H1 (cell line): ENCODE data around the gene MAPRE3.

Experiments
- BCL11A ChIP-seq, 2 experiments: IDR thresholded peaks; one replicate each; pipeline ENCODE4 v1.6.1; 2011; ENCODE audit warnings: low read depth in 2 of 2, low read length in 2 of 2, mild to moderate bottlenecking in 2 of 2
- CREB1 ChIP-seq: IDR thresholded peaks from 2 replicates; pipeline ENCODE4 v1.6.1; 2012; ENCODE audit warnings: inconsistent platforms
- CTCF ChIP-seq, 3 experiments: IDR thresholded peaks; 1 replicate in 2 of 3; 2 replicates in 1 of 3; pipeline versions ENCODE4 v1.5.1 to v1.6.1; 2011; ENCODE audit warnings: low read length in 3 of 3, mild to moderate bottlenecking in 3 of 3, inconsistent platforms in 2 of 3, low read depth in 1 of 3, moderate library complexity in 1 of 3; ENCODE audit not compliant: insufficient read depth in 1 of 3; ENCODE audit errors: control extremely low read depth in 1 of 3
- EP300 ChIP-seq, 2 experiments: IDR thresholded peaks; 1 replicate in 1 of 2; 2 replicates in 1 of 2; pipeline ENCODE4 v1.6.1; 2011 to 2012; ENCODE audit warnings: low read depth in 2 of 2, low read length in 2 of 2, mild to moderate bottlenecking in 2 of 2, borderline replicate concordance in 1 of 2, inconsistent platforms in 1 of 2, moderate library complexity in 1 of 2
- EZH2 ChIP-seq: fragments of 200-600 bp; sonication (generic); IDR thresholded peaks from 2 replicates; pipeline ENCODE4 v1.7.1; 2012; ENCODE audit warnings: low read depth, mild to moderate bottlenecking, moderate library complexity, low read length, inconsistent platforms; ENCODE audit not compliant: severe bottlenecking
- GABPA ChIP-seq: IDR thresholded peaks from 2 replicates; pipeline ENCODE4 v1.6.1; 2011; ENCODE audit warnings: mild to moderate bottlenecking, low read length, moderate library complexity, borderline replicate concordance; ENCODE audit not compliant: insufficient read depth
- KDM1A ChIP-seq: fragments of 200-600, 300-600 bp; sonication (generic); IDR thresholded peaks from 2 replicates; pipeline ENCODE4 v1.7.1; 2016; ENCODE audit warnings: mild to moderate bottlenecking, low read length, borderline replicate concordance
- MAX ChIP-seq: IDR thresholded peaks from 2 replicates; pipeline ENCODE4 v1.6.1; 2012; ENCODE audit warnings: inconsistent platforms
- RAD21 ChIP-seq, 2 experiments: IDR thresholded peaks in 1 of 2; conservative IDR thresholded peaks in 1 of 2; 2 replicates each; pipeline ENCODE4 v1.6.1; 2011; ENCODE audit warnings: low read depth in 2 of 2, low read length in 2 of 2, improper control_type of control experiment in 1 of 2, inconsistent platforms in 1 of 2, mild to moderate bottlenecking in 1 of 2, moderate library complexity in 1 of 2
- SIX5 ChIP-seq: IDR thresholded peaks from 2 replicates; pipeline ENCODE4 v1.6.1; 2011; ENCODE audit warnings: mild to moderate bottlenecking, low read depth, low read length
- SP1 ChIP-seq: IDR thresholded peaks from 2 replicates; pipeline ENCODE4 v1.6.1; 2011; ENCODE audit warnings: low read depth, low read length
- YY1 ChIP-seq: IDR thresholded peaks from 2 replicates; pipeline ENCODE4 v1.6.1; 2011; ENCODE audit warnings: low read depth, mild to moderate bottlenecking, low read length

GRCh38 chr2:27067385-27067784 lies 96.9 kb downstream of the MAPRE3 start:
- TF ChIP-seq CREB1: no peak
- no peak for TF ChIP-seq MAX
- no peak for TF ChIP-seq KDM1A
- no peak for TF ChIP-seq CTCF (IDR thresholded peaks at IDR 0.05; ENCODE audit: control extremely low read depth in 1 of 3, insufficient read depth in 1 of 3, low read depth in 1 of 3, low read length in 3 of 3)
- no peak for TF ChIP-seq EP300 (IDR thresholded peaks at IDR 0.05; ENCODE audit: borderline replicate concordance in 1 of 2, low read depth in 2 of 2, low read length in 2 of 2)
- no peak for TF ChIP-seq GABPA
- no peak for TF ChIP-seq EZH2
- TF ChIP-seq YY1: no peak
- TF ChIP-seq SP1: no peak
- no peak for TF ChIP-seq SIX5
- no peak for TF ChIP-seq BCL11A (IDR thresholded peaks at IDR 0.05; ENCODE audit: low read depth in 2 of 2, low read length in 2 of 2)
- no peak for TF ChIP-seq RAD21 (IDR thresholded peaks at IDR 0.05 in 1 of 2, conservative IDR thresholded peaks at IDR 0.05 in 1 of 2; ENCODE audit: low read depth in 2 of 2, low read length in 2 of 2)
